Stimulated activated CD4-positive, alpha-beta T cell treated with anti-CD3 and anti-CD28 coated beads, Interleukin-1b, Interleukin-23, amount 100 ng/mL, for 1 hour (primary cell): Measurements from ENCODE around the gene PIMREG.

Experiments
- DNase-seq, 2 donors: peaks; one replicate each; pipeline ENCODE4 v3.0.0-alpha.2; 2020; ENCODE audit warnings: low read depth in 2 of 2

PIMREG gene

GRCh38 chr17:6437956-6438355, 6.3 kb upstream of the PIMREG start:
- DNase-seq = no peak

- no peak for DNase-seq
These were observed 4.3 kb upstream of the PIMREG start for GRCh38 chr17:6439951-6440350.

GRCh38 chr17:6442775-6443174, 1.5 kb upstream of the PIMREG start:
- DNase-seq = no peak

- no peak for DNase-seq
These were observed 498 bp downstream of the PIMREG start for GRCh38 chr17:6444571-6445335.

GRCh38 chr17:6446516-6447100, 2.4 kb downstream of the PIMREG start:
- no peak for DNase-seq

- no peak for DNase-seq
These were observed 4.2 kb downstream of the PIMREG start for GRCh38 chr17:6448473-6448872.

GRCh38 chr17:6449307-6449706, 5.1 kb downstream of the PIMREG start:
- no peak for DNase-seq

GRCh38 chr17:6450926-6451832, 6.9 kb downstream of the PIMREG start:
- DNase-seq = no peak

GRCh38 chr17:6452471-6453266, 8.4 kb downstream of the PIMREG start:
- no peak for DNase-seq

- no peak for DNase-seq
These were observed 9.2 kb downstream of the PIMREG start for GRCh38 chr17:6453279-6454024.

- no peak for DNase-seq
These were observed 10.5 kb downstream of the PIMREG start for GRCh38 chr17:6454495-6455320.

- DNase-seq = no peak
These were observed 11.1 kb downstream of the PIMREG start for GRCh38 chr17:6455321-6455705.

GRCh38 chr17:6456321-6456720, 12.1 kb downstream of the PIMREG start:
- no peak for DNase-seq

- no peak for DNase-seq
These were observed 12.8 kb downstream of the PIMREG start for GRCh38 chr17:6456914-6457687.

GRCh38 chr17:6457688-6458459, 13.6 kb downstream of the PIMREG start:
- no peak for DNase-seq

GRCh38 chr17:6458460-6458950, 14.2 kb downstream of the PIMREG start:
- no peak for DNase-seq

GRCh38 chr17:6460531-6461161, 16.4 kb downstream of the PIMREG start:
- no peak for DNase-seq

GRCh38 chr17:6461246-6461645, 17.0 kb downstream of the PIMREG start:
- no peak for DNase-seq
